HG03097 (cell line): ENCODE measurements around the gene CARHSP1.
"Not testable (repeated sequence)": the region's sequence is repeated elsewhere in the genome, so short reads cannot be mapped to it uniquely, and the experiment has no call there.

Experiments
- ATAC-seq: cut with Tn5 transposase; IDR thresholded peaks from one replicate; pipeline ENCODE4 v1.9.1; 2021; ENCODE audit not compliant: unreplicated experiment, low FRiP score

The CARHSP1 gene

GRCh38 chr16:8858994-8859912, 9.6 kb downstream of the CARHSP1 start:
- no peak for ATAC-seq

- ATAC-seq: no peak
Measured at GRCh38 chr16:8855972-8856371, 12.8 kb downstream of the CARHSP1 start.

- ATAC-seq: no peak
Measured at GRCh38 chr16:8855051-8855786, 13.6 kb downstream of the CARHSP1 start.

- ATAC-seq: no peak
Measured at GRCh38 chr16:8854298-8854948, 14.4 kb downstream of the CARHSP1 start.

- ATAC-seq: no peak
Measured at GRCh38 chr16:8853611-8854010, 15.2 kb downstream of the CARHSP1 start.

GRCh38 chr16:8853150-8853549, 15.7 kb downstream of the CARHSP1 start:
- no peak for ATAC-seq

GRCh38 chr16:8852534-8852933, 16.3 kb downstream of the CARHSP1 start:
- no peak for ATAC-seq

GRCh38 chr16:8851761-8852403, 16.9 kb downstream of the CARHSP1 start:
- no peak for ATAC-seq

- ATAC-seq: no peak
Measured at GRCh38 chr16:8850279-8850885, 18.4 kb downstream of the CARHSP1 start.

- ATAC-seq: no peak
Measured at GRCh38 chr16:8849411-8850011, 19.3 kb downstream of the CARHSP1 start.

GRCh38 chr16:8848939-8849391, 19.8 kb downstream of the CARHSP1 start:
- ATAC-seq: no peak

GRCh38 chr16:8848231-8848938, 20.4 kb downstream of the CARHSP1 start:
- no peak for ATAC-seq

GRCh38 chr16:8847623-8848022, 21.2 kb downstream of the CARHSP1 start:
- ATAC-seq: no peak

GRCh38 chr16:8847145-8847544, 21.7 kb downstream of the CARHSP1 start:
- ATAC-seq: no peak

- ATAC-seq: no peak
Measured at GRCh38 chr16:8846401-8846932, 22.3 kb downstream of the CARHSP1 start.

GRCh38 chr16:8845699-8846298, 23.0 kb downstream of the CARHSP1 start:
- ATAC-seq: no peak

- not testable (repeated sequence) for ATAC-seq
Measured at GRCh38 chr16:8843296-8843695, 25.5 kb downstream of the CARHSP1 start.

- not testable (repeated sequence) for ATAC-seq
Measured at GRCh38 chr16:8842016-8842415, 26.8 kb downstream of the CARHSP1 start.
